HK-2 (cell line): Measurements from ENCODE around the gene FOXG1.

Experiments used
- DNase-seq: peaks from one replicate; pipeline ENCODE4 v3.0.0-alpha.2; 2018; ENCODE audit not compliant: unreplicated experiment

FOXG1 gene

DNA sequence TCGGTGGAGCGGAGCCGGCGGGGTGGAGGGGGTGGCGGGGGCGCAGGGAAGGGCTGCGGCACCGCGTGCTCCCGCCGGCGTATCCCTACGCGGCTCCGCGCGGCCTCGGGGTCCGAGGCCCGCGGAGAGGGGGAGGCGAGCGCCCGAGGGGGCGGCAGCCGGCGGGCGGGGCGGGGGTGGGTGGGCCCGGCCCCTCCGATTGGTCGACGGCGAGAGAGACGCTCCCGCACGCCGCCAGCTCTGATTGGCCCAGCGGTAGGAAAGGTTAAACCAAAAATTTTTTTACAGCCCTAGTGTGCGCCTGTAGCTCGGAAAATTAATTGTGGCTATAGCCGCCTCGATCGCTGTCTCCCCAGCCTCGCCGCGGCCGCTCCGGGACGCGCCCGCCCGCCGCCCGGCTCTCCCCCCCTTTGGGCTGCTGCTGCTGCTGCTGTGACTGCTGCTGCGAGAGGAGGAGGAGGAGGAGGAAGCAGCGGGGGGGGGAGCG lies at the start of gene FOXG1:
Gene FOXG1 (plus strand): TSS at position 319 of the 487 bp plus-strand sequence. CDS start 493 bp downstream, outside the sequence.
- DNase-seq = peak; percentile 89

- no peak for DNase-seq
Observed at GRCh38 chr14:28719130-28719529, 47.5 kb upstream of the FOXG1 start.

DNA sequence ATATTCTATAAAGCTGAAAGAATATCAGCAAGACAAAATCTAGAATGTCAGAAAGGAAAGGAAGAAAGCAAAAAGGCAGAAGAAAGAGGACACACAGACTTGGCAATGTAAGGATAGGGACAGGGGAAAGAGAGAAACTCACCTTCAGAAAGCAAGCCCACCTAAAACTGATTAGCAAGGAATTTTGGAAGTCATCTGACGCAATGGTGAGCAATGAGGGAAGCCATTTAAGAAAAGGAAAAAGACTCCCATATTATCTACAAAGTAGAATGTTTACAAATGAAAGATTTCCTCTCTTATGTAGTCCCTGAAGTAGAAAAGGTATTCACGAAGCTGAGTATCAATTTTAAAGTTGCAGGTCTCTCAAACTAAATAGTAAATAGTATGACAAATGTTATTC lies 35.2 kb upstream of the FOXG1 start:
- no peak for DNase-seq

DNA sequence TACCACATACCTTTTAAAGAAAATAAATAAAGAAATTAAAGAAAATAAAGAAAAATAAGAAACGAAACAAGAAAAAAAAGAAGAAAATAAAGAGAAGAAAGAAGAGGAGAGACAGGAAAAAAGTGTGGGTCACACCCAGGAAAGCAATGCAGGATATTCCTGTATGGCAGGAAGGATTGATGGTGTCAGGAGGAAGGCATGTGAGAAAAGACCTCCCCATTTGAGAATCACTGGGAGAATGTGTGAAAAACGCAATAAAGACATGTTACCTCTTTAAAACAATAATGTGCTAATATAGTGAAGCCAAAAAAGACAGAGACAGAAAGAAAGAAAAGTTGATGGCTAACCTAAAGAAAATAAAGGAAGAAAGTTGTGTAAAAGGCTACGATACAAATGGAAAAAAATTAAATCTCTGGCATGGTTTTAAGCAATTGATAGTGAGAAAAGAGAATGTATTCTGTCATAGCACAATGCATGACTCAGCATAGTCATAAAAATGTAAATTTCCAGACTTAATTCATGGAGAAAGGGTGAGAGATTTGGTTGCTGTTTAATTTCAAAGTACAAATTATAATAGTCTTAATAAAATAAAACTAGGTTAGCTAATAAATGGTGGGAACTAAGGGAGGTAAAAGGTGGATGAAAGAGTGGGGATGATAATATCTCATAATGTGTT lies 24.3 kb upstream of the FOXG1 start:
- no peak for DNase-seq

DNA sequence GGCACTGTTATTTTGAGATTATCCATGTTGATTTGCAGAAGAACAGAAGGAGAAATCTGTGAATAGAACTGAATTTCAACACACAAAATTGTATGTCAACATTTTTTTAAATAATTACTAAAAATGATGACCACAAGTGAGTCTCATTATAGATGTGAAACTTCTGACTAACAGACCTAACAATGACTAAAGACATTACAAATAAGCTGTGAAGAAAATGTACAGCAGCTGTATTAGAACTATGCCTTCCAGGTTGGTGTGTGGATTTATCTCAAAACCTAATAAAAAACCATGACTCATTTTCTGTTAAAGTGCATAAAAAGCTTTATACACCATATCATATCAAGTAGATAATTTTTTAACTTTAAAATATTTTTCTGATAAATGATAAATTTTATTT lies 22.5 kb upstream of the FOXG1 start:
- no peak for DNase-seq

GRCh38 chr14:28745176-28745575 lies 21.4 kb upstream of the FOXG1 start:
- no peak for DNase-seq

DNA sequence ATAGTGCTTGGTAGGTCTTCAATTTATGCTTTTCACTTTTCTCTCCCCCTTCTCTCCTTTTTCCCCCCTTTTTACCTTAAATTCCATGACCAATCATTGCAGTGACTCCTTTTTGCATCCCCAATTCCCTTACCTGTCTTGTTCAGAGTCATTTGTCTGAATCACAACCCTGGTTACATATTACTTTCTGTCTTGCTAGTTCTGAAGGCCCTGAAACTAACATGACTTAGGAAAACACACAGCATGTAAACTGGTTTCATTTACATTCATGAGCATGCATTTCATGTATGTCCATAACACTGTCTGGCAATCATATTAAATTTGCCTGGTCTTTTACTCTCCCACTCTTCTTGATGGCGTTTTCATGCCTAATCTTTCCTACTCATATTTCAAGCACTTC lies 20.3 kb upstream of the FOXG1 start:
- no peak for DNase-seq

- DNase-seq = peak; percentile 55
Observed at GRCh38 chr14:28751467-28752058, 15.0 kb upstream of the FOXG1 start.

DNA sequence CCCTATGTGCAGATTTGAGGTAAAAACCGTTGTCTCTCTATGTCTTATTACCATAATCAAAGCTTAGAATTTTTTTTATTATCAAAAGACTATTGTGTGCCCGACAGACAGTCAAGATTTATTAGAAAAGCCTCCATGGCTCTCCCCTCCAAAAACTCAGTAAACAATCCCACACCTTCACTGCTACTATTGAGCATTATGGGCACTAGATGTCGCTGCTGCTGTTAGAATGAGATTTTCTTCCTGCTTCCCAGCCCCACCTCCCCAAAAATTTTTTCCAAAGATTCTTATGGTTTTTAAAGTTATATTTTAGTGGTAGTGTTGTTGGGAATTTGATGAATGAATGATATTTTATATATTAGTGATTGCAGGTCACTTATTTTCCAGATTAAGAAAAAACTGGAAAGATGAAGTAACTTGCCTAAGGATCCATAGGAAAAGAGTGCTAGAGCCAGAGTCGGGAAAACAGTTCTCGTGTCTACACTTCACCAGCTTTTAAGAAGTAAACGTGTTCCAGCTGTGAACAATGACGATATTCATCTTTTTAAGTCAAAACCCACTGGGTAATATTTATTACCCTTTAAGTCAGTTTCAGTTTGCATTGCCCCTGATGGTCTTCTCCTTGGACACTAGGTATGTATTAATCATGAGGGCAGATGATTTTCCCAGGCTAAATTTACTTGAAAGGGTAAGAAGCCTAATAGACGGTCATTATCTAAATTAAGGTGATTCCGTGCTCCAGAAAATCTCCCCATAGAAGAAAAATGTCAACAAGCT lies 12.2 kb upstream of the FOXG1 start:
- DNase-seq = no peak

- DNase-seq = no peak
Observed at GRCh38 chr14:28755198-28755815, 11.3 kb upstream of the FOXG1 start.

DNA sequence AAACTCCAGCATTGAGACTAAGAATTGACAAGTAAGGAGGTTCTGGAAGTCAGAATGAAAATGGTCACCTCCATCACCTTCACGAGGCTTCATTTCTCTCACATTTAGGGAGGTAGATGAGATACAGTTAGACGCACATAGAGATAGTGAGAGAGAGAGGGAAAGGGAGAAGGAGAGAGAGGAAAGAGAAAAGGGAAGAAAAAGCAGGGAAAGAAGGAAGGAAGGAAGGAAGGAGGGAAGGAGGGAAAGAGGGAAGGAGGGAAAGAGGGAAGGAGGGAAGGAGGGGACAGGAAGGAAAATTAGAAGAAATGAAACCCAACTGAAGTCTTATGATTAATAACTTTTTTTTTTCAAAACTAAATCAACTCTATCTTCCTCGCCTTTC lies 10.7 kb upstream of the FOXG1 start:
- no peak for DNase-seq

DNA sequence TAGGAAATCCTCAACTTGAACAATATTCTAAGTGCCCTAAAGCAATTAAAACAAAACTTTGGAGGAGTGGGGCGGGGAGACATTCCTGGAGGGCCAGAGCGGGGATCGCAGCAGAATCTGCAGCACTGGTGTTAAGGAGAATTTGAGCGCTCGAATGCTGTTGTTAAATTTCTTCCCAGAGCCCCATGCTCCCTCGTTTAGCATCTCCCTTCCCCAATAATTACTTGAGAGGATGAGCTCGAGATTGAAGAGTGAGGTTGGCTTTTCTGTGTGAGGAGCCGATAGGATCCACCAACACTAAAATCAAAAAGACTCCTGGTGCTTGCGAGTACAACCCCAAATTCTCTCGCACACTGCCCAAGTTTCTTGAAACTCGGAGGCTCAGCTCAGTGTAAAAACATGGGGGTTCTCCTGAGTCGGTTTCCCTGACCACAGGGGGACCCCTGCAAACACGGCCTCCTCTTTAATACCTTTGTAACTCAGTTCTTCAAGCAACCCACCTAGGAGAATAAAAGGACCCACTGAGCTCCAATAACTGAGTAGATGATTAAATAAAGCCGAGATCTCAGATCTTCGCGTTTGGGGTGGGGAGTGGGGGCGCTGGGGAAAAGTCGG lies 10.2 kb upstream of the FOXG1 start:
- no peak for DNase-seq

GRCh38 chr14:28756884-28757570 lies 9.6 kb upstream of the FOXG1 start:
- DNase-seq = no peak

GRCh38 chr14:28757786-28758185 lies 8.8 kb upstream of the FOXG1 start:
- no peak for DNase-seq

GRCh38 chr14:28758253-28758884 lies 8.2 kb upstream of the FOXG1 start:
- DNase-seq = no peak

DNA sequence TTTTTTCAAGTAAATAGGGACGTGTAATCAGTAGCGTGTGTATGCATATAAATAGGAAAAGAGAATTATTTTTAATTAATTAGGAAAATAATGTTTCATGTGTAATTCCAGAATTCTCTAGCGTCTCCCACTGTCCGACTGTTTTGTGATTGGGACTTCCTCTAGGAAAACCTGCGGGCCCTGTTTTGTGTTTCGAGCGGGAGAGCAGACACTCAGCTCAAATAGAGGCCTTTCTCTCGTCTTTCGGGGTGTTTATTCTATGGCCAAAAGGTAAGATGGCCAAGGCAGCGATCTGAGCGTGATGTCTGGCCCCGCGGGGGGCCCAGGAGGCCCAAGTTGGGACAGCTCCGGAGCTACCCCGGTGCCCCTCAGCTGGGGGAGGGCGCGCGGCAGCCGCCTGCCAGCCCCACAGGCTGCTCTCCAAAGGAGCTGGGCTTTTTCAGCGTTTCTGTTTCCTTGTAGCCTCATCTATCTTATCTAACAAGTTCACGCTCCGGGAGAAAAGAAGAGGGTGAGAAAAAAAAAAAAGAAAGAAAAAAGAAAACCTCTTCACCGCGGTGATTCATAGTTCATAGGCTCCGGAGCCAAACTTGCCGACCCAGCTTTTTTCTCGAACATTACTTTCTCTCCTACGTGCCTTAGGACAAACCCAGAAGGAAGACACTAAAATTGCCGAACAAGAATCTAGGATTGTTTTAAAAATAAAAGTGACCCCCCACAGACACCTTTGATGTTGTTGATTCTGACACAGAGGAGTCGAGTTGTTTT lies 7.5 kb upstream of the FOXG1 start:
- no peak for DNase-seq

GRCh38 chr14:28759653-28760313 lies 6.8 kb upstream of the FOXG1 start:
- no peak for DNase-seq

DNA sequence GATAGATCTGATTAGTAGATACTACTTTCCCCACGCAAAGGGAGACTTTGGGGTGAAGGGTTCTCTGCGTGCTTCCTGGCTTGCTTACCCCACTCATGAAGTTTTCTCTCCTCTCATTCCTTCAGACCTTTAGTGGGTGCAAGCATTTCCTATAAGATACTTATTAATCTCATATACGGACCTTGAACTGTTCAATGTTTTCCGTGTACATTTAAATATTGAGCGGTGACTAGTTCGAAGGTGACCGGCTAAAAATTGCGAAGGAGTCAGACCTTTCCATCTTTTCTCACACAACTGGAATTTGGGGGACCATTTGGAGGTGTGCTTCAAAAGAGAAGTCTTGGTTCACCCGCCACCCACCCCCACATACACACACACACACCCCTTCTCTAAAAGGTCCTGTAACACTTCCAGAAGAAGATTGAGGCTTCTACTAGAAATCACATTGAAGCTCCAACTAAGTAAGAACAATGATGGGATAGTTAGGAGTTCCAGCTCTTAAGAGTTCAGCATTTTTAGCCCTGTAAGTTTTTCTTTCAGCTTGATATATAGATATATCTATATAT lies 6.1 kb upstream of the FOXG1 start:
- DNase-seq = no peak
